Measurements from ENCODE around the gene BCAS3.

Gene BCAS3

GRCh38 chr17:61398721-61399130, 721.1 kb downstream of the BCAS3 start:
- DNase-seq (ENCODE audit: low spot score), result no peak

DNA sequence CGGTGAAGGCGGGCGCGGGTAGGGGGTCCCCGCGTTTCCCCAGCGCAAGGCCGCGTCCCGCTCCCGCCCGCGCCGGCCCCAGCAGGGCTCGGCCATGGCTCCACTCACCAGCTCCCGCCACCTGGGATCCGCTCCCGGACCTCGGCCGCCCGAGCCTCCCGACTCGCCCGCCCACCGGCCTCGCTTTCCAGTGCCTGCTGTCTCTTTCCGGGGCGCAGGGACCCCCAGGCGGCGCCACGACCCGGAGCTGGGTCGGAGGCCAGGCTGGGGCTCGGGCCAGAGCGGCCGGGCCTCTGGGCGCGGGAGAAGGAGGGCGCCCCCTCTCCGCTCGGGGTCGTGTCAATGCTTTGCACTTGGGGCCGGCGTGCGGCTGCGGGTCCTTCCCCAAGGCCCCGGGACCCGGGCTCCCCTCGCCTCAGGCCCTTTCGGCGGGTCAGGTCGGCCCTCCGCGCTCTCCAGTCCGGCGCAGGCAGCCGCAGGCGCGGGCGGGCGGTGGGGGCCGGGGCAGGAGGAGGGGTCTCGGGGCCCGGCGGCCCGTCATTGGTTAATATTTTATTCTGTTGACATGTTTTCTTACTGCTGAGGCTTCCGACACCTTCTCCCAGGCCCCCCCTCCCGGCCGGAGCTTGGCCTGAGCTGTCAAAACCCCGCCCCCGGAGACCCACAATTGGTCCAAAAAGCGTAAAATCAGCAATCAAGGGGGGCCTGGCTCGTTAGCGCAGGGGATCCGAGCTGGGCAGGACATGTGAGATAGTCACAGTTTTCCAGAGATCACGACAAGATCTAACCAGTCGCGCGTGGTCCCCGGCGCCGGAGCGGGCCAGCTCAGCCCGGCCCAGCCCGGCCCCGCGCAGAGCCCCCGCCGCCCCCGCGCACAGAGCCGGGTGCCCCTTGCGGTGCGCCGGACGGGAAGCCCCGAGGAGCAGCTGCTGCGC, 721.7 kb downstream of the BCAS3 start, which contains the start of gene TBX2:
TSS of gene TBX2 (plus strand) at position 713 of the 935 bp plus-strand sequence. CDS start 334 bp downstream, outside the sequence.
- no peak for DNase-seq (ENCODE audit: low spot score)

GRCh38 chr17:61400066-61400716, 722.5 kb downstream of the BCAS3 start:
- DNase-seq (ENCODE audit: low spot score), result no peak

GRCh38 chr17:61400717-61401388, 723.2 kb downstream of the BCAS3 start:
- DNase-seq (ENCODE audit: low spot score), result no peak

DNA sequence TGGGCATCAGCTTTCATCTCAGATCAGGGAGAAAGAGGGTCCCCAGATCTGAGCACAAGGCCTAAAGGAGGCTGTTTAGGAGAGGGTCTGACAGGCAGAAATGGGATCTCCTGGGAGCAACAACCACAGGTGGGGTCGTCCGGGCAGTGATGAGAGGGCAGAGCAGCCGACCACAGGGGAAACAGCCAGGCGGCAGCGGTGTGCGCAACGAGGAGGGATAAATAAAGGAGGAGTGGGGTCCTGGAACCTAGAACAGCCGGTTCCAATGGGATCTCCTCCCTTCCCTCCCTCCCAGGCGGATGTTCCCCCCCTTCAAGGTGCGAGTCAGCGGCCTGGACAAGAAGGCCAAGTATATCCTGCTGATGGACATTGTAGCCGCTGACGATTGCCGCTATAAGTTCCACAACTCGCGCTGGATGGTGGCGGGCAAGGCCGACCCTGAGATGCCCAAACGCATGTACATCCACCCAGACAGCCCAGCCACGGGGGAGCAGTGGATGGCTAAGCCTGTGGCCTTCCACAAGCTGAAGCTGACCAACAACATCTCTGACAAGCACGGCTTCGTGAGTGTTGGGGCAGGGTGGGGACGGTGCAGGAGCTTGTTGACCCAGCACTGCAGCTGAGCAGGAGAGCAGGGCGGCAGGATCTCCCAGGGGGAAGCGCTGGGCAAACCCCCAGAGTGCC, 723.9 kb downstream of the BCAS3 start:
- no peak for DNase-seq (ENCODE audit: low spot score)

- no peak for DNase-seq (ENCODE audit: low spot score)
Observed at GRCh38 chr17:61402073-61402541, 724.5 kb downstream of the BCAS3 start.

DNA sequence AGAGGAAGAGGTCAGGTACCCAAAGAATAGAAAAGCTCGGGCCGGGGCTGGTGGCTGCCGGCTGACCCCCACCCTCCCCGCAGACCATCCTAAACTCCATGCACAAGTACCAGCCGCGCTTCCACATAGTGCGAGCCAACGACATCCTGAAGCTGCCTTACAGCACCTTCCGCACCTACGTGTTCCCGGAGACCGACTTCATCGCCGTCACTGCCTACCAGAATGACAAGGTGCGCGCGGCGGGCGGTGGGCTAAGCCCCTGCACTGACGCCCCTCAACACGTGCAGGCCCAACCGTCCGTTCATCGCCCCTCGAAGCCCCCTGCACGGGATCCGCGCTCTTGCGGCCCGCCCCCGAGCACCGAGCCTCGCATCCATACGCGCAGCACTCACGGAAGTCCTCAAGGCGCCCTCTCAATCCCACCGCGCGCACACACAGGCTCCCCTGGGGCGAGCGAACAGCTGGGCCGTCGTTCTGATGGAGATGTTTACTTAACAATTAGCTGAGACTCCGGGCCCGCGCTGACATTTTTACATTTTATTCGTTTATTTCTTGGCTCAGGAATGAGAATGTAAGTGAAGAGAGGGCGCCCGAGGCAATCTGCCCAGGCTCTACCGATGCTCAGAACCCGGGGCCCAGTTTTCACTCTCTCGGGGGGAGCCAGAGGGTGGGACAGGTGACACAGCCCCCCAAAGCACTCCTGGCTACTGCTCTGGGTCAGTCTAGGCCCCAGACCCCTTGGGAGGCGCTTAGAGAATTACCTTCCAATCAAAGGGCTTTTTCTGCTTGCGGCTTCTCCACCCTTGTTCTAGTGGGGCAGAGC, 725.5 kb downstream of the BCAS3 start:
- DNase-seq (ENCODE audit: low spot score), result no peak

DNA sequence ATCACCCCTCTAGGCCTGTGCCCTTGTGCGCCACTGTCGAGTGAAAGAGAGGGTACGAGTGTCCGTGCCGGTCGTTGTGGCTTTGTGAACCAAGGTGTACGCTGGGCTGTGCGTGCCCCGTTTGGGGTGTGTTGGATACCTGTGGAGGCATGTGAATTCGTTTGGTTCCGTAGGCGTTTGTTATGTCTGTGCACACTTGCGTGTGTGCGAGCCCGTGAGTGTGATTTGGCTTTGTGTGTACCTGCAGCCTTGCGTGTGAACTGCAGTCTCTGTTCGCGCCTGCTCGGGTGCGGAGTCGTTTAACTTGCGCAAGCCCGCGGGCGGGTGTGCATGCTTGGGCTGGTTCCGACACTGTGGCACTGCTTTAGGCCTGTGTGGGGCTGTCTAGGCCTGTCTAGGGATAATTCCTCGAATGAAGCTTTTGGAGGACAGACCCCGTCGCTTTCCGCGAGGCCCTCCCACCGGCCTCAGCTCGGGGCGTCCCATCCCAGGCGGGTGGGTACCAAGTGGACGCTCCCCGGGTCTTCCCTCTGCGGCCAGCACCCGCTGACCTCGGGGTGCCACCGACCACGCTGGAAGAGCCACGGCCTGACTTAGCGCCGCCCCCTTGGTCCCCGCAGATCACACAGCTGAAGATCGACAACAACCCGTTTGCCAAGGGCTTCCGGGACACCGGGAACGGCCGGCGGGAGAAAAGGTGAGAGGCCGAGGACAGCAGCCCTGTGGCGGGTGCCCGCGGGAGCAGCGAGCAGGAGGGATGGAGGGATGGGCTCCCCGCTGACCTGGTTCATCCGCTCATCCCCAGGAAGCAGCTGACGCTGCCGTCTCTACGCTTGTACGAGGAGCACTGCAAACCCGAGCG, 726.4 kb downstream of the BCAS3 start:
- DNase-seq (ENCODE audit: low spot score), result no peak

GRCh38 chr17:61404663-61404912, 726.9 kb downstream of the BCAS3 start:
- no peak for DNase-seq (ENCODE audit: low spot score)

DNA sequence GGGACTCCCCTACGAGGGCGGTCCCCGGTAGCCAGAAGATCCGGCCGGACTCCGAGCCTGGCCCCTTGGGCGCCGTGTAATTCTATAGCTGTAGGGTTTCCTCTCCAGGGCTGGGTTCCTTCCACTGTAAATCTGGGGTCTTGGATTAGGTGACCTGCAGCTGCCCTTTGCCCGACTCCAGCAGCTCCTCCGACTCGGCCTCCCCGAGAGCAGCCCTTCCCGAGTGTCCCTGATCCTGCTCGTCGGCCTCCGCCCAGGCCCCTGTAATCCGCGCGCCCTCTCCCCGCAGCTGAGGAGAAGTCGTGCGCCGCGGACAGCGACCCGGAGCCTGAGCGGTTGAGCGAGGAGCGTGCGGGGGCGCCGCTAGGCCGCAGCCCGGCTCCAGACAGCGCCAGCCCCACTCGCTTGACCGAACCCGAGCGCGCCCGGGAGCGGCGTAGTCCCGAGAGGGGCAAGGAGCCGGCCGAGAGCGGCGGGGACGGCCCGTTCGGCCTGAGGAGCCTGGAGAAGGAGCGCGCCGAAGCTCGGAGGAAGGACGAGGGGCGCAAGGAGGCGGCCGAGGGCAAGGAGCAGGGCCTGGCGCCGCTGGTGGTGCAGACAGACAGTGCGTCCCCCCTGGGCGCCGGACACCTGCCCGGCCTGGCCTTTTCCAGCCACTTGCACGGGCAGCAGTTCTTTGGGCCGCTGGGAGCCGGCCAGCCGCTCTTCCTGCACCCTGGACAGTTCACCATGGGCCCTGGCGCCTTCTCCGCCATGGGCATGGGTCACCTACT, 727.4 kb downstream of the BCAS3 start:
- DNase-seq (ENCODE audit: low spot score), result no peak

GRCh38 chr17:61405686-61406536, 728.3 kb downstream of the BCAS3 start:
- no peak for DNase-seq (ENCODE audit: low spot score)

DNA sequence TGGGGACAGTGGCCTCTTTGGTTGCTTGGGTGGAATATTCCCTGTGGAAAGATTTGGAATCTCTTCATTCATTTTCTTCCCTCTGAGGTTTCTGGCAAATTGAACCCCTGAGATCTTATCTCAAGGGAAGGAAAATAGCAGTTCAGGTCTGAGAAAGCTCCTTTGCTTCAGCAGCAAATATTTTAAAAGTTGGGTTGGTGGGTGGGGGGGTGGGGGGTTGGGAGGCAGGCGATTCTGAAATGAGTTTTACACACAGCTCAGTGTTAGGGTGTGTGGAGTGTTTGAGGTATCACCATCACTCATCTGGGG, 728.8 kb downstream of the BCAS3 start:
- DNase-seq (ENCODE audit: low spot score), result no peak

DNA sequence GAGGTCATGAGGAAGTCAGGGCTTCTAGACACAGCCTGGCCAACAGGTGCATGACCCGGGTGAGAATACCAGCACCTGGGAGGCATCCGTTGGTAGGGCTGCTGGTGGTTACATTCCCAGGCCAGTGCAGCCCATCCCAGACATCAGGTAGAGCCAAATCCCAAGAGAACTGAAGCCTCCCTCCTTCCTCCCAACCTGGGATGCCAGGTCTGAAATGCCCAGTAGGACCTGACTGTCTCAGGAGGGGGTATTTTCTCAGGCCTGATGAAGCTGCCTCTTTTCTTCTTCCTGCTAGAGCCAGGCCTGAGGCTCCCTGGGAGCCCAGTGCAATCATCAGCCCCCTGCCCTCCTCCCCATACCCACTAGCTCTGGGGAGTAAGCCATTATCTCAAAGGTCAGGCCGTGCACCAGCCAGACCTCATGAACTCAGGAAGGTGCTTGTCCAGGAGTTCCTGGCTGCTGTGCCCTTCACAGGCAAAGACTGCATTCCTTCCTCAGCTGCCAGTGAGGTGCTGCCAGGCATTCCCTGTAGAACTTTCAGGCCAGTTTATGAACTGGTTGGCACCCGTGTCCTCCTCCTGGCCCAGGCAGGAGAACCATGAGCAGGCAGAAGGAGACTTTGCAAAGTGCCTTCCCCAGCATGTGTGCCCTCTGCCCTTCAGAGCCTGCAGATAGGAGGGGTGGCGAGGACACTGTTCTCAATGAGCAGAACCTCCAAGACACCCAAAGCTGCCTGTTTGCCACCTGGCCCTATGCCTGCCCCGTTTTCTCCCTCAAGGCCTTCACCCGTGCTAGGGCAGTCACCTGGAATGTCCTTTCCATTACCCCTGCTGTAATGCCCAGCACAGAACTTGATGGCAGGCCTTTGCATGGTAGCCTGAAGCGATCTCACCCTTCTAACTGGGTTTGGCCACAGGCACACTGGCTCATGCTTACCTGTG, 729.6 kb downstream of the BCAS3 start:
- no peak for DNase-seq (ENCODE audit: low spot score)

GRCh38 chr17:61408151-61409041, 730.7 kb downstream of the BCAS3 start:
- DNase-seq (ENCODE audit: low spot score), result no peak

DNA sequence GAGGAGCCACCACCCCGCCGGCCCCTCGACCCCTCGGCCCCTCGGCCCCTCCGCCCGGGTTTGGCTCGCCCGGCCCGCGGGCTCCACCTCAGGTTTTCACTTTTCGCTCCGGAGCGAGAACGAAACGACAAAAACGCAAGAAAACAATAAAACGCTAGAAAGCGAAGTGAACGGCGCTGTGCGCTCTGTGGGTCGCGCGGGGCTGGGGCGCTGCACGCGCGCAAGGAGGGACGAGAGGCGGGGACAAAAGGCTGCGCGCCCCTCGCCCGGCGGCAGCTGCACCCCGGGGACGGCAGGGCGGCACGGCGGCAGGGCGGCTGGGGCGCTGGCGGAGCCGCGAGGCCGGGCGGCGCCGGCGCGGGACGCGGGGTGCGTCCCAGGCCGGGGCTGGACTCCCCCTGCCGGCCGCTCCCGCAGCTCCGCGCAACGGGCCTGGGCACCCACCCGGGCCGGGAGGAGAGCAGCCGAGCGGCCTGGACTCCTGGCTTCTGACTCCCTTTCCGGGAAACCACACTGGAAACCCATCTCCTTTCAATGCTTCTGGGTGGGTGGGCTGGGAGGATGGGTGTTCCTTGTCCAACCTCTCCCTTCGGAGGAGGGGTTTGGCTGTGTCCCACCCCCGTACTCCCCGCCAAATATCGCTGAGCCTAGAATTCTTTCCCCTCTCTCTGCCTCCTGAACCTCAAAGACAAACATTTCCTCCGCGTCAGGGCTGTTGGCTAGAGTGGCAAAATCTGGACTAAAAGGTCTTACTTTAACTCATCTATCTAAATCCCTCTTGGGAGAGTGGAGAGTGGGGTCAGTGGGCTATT, 731.9 kb downstream of the BCAS3 start:
- peak; percentile 13 for DNase-seq (ENCODE audit: low spot score)

All from CD4-positive, alpha-beta T cell treated with Interleukin-15 for 4 hours (primary cell).